ENCODE results near the gene HEY2.

GRCh38 chr6:125742024-125742423, 7.4 kb upstream of the HEY2 start:
- TF ChIP-seq, protein P1, sequence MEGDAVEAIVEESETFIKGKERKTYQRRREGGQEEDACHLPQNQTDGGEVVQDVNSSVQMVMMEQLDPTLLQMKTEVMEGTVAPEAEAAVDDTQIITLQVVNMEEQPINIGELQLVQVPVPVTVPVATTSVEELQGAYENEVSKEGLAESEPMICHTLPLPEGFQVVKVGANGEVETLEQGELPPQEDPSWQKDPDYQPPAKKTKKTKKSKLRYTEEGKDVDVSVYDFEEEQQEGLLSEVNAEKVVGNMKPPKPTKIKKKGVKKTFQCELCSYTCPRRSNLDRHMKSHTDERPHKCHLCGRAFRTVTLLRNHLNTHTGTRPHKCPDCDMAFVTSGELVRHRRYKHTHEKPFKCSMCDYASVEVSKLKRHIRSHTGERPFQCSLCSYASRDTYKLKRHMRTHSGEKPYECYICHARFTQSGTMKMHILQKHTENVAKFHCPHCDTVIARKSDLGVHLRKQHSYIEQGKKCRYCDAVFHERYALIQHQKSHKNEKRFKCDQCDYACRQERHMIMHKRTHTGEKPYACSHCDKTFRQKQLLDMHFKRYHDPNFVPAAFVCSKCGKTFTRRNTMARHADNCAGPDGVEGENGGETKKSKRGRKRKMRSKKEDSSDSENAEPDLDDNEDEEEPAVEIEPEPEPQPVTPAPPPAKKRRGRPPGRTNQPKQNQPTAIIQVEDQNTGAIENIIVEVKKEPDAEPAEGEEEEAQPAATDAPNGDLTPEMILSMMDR (conservative IDR thresholded peaks at IDR 0.05; ENCODE audit: low read length): no peak
- no peak for TF ChIP-seq EZH2phosphoT487 (IDR thresholded peaks at IDR 0.05; ENCODE audit: borderline replicate concordance)

All from Loucy (cell line).